Neural progenitor cell (in vitro differentiated cells): ENCODE results near the gene CPNE8.

Experiments used
- EZH2 ChIP-seq: fragments of 200-600 bp; sonication (generic); IDR thresholded peaks from 2 replicates; pipeline ENCODE4 v1.6.1; 2017; ENCODE audit warnings: antibody characterized with exemption, mild to moderate bottlenecking, moderate library complexity
- EZH2phosphoT487 ChIP-seq: fragments of 200-600 bp; sonication (generic); IDR thresholded peaks from 2 replicates; pipeline ENCODE4 v1.6.1; 2017; ENCODE audit warnings: antibody characterized with exemption
- TF ChIP-seq, protein P1 (sequence below): fragments of 200-600 bp; sonication (generic); IDR thresholded peaks from 2 replicates; pipeline ENCODE4 v1.5.1; 2017; ENCODE audit warnings: antibody characterized with exemption, mild to moderate bottlenecking

GRCh38 chr12:38809832-38810231, 95.6 kb downstream of the CPNE8 start:
- TF ChIP-seq EZH2 = no peak
- no peak for TF ChIP-seq EZH2phosphoT487
- TF ChIP-seq, protein P1, sequence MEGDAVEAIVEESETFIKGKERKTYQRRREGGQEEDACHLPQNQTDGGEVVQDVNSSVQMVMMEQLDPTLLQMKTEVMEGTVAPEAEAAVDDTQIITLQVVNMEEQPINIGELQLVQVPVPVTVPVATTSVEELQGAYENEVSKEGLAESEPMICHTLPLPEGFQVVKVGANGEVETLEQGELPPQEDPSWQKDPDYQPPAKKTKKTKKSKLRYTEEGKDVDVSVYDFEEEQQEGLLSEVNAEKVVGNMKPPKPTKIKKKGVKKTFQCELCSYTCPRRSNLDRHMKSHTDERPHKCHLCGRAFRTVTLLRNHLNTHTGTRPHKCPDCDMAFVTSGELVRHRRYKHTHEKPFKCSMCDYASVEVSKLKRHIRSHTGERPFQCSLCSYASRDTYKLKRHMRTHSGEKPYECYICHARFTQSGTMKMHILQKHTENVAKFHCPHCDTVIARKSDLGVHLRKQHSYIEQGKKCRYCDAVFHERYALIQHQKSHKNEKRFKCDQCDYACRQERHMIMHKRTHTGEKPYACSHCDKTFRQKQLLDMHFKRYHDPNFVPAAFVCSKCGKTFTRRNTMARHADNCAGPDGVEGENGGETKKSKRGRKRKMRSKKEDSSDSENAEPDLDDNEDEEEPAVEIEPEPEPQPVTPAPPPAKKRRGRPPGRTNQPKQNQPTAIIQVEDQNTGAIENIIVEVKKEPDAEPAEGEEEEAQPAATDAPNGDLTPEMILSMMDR = no peak
